ENCODE results near the gene LUZP4. TPM values are rescaled to one million over a fixed set of nuclear protein-coding genes. Genes with fewer than 3 reads are reported as not detected.

Gene LUZP4, protein sequence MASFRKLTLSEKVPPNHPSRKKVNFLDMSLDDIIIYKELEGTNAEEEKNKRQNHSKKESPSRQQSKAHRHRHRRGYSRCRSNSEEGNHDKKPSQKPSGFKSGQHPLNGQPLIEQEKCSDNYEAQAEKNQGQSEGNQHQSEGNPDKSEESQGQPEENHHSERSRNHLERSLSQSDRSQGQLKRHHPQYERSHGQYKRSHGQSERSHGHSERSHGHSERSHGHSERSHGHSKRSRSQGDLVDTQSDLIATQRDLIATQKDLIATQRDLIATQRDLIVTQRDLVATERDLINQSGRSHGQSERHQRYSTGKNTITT
- total RNA-seq (2016; rRNA removed; fragmentation: Illumina TruSeq; extraction: Trizol) (not detected in 2 replicates), polyA plus RNA-seq (2011; rRNA removed) (not detected in 2 replicates), polyA minus RNA-seq (2011; rRNA and poly(A)+ RNA removed; ENCODE audit: low replicate concordance) (not detected in 2 replicates), Bru-seq, nascent RNA (not detected), BruChase-seq, experiment 1, labeled RNA remaining after a 6-hour chase (not detected), BruChase-seq, experiment 2, labeled RNA remaining after a 2-hour chase (not detected)
- total RNA-seq (2016; cell fraction: cytosol; rRNA removed; fragmentation: Illumina TruSeq; extraction: Trizol; ENCODE audit: low read depth), result not detected in 2 replicates
- total RNA-seq (2016; cell fraction: insoluble cytoplasmic fraction; rRNA removed; fragmentation: Illumina TruSeq; extraction: Trizol), result not detected in 2 replicates
- not detected in 2 replicates for total RNA-seq (2016; cell fraction: membrane; rRNA removed; fragmentation: Illumina TruSeq; extraction: Trizol)
- total RNA-seq (2016; cell fraction: nucleus; rRNA removed; fragmentation: Illumina TruSeq; extraction: Trizol), result not detected in 2 replicates
- polyA plus RNA-seq (2011; cell fraction: cytosol; rRNA removed), result not detected in 2 replicates
- polyA plus RNA-seq (2011; cell fraction: nucleus; rRNA removed), result not detected in 2 replicates
- not detected in 2 replicates for polyA plus RNA-seq (2012)
- not detected in 2 replicates for polyA plus RNA-seq (2016; cell fraction: cytosol; fragmentation: Illumina TruSeq; extraction: Trizol; ENCODE audit: low read depth)
- not detected in 2 replicates for polyA plus RNA-seq (2016; cell fraction: insoluble cytoplasmic fraction; fragmentation: Illumina TruSeq; extraction: Trizol; ENCODE audit: low read depth)
- polyA plus RNA-seq (2016; cell fraction: membrane; fragmentation: Illumina TruSeq; extraction: Trizol; ENCODE audit: low read depth), result not detected in 2 replicates
- not detected in 2 replicates for polyA plus RNA-seq (2016; cell fraction: nucleus; fragmentation: Illumina TruSeq; extraction: Trizol; ENCODE audit: insufficient read depth, low read depth)
- not detected in 2 replicates for polyA minus RNA-seq (2011; cell fraction: cytosol; rRNA and poly(A)+ RNA removed)
- not detected in 2 replicates for polyA minus RNA-seq (2011; cell fraction: nucleus; rRNA and poly(A)+ RNA removed)
- long read RNA-seq, experiment 1, result 0 reads
- long read RNA-seq, experiment 2, result 0 reads

DNA sequence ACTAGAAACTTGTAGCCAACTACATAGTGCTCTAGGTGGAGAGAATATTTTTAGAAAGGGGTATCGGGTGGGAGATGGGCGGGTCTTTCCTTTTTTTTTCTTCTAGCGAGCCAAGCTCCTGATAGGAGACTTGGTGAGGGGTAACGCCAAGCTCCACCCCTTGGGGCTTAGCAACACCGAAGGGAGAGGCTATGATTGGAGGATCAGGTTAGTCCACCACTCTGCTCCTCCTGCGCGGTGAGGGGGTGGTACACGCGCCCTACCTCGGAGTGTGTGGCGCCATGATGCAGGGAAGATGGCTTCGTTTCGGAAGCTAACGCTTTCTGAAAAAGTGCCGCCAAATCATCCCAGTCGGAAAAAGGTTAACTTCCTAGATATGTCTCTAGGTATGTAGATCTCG is at the start of gene LUZP4:
TSS of gene LUZP4 (plus strand) at position 251 of the 400 bp plus-strand sequence. CDS start at position 296, 45 bp downstream.
- ChIA-PET POLR2A (no interaction called here), CTCF (ENCODE audit: low intra/inter-chr PET ratio, low total read pairs) (no interaction called here)
- Histone ChIP-seq H2AFZ (ENCODE audit: low read length) (no peak within 1 kb of the TSS), H4K20me1 (ENCODE audit: insufficient read depth, low read length) (no peaks in the 10 kb centered on the region), H3K27ac (ENCODE audit: extremely low read length, insufficient read depth, low read length) (no peak within 1 kb of the TSS), H3K4me2 (ENCODE audit: low read depth, low read length) (no peak within 1 kb of the TSS), H3K4me1 (ENCODE audit: insufficient read depth, low read length) (no peaks in the 10 kb centered on the region), H3K27me3 (ENCODE audit: control insufficient read depth in 1 of 2, insufficient read depth in 2 of 2, low read length in 2 of 2) (no peaks in the 10 kb centered on the region; a peak in 1 of 5 replicates), H3K4me3 (replicated peaks in 1 of 3; ENCODE audit: insufficient read depth in 1 of 3, low read depth in 2 of 3, low read length in 3 of 3) (no peak within 1 kb of the TSS), H3K9me3 (ENCODE audit: low read length) (no peaks in the 10 kb centered on the region), H3K9ac (ENCODE audit: insufficient read depth, low read depth, low read length) (no peak within 1 kb of the TSS), H3K36me3 (replicated peaks in 1 of 2; ENCODE audit: control insufficient read depth in 1 of 2, insufficient read depth in 2 of 2, low read length in 2 of 2) (no peaks in the 10 kb centered on the region), H3K79me2 (ENCODE audit: insufficient read depth, low read length) (no peaks in the 10 kb centered on the region)
- in situ Hi-C loops (cut with HindIII; ENCODE audit: extremely low pct_ligation_motif_present, low pct_unique_long_range_greater_than_20kb), result no loop called here
- WGBS (ENCODE audit: low lambda C conversion rate), result 40% methylated on average over 4 of the region's 17 CpGs
- FAIRE-seq, result no peak
- intact Hi-C loops (cut with micrococcal nuclease; ENCODE audit: unreplicated experiment), result no loop called here
- DNase-seq (ENCODE audit: low spot score), result no peak
- no peak for ATAC-seq
- BruUV-seq (replicated peaks), result no TSS peak
- TF ChIP-seq ZNF282 (IDR thresholded peaks at IDR 0.05; ENCODE audit: partially characterized antibody) (no peak), ZNF30 (CRISPR knock-in tag; IDR thresholded peaks at IDR 0.05) (no peak), ATM (IDR thresholded peaks at IDR 0.05; ENCODE audit: borderline replicate concordance) (no peak), ISX (CRISPR knock-in tag; conservative IDR thresholded peaks at IDR 0.05) (no peak), ZNF644 (CRISPR knock-in tag; IDR thresholded peaks at IDR 0.05; ENCODE audit: low read depth) (no peak), ZNF816 (CRISPR knock-in tag; IDR thresholded peaks at IDR 0.05; ENCODE audit: borderline replicate concordance) (no peak), ZNF549 (CRISPR knock-in tag; IDR thresholded peaks at IDR 0.05) (no peak), ZBTB42 (CRISPR knock-in tag; IDR thresholded peaks at IDR 0.05) (no peak), TEAD3 (CRISPR knock-in tag; optimal IDR thresholded peaks at IDR 0.05; ENCODE audit: borderline replicate concordance) (no peak), ZFY (CRISPR knock-in tag; IDR thresholded peaks at IDR 0.05) (no peak)
- TF ChIP-seq, protein P1, sequence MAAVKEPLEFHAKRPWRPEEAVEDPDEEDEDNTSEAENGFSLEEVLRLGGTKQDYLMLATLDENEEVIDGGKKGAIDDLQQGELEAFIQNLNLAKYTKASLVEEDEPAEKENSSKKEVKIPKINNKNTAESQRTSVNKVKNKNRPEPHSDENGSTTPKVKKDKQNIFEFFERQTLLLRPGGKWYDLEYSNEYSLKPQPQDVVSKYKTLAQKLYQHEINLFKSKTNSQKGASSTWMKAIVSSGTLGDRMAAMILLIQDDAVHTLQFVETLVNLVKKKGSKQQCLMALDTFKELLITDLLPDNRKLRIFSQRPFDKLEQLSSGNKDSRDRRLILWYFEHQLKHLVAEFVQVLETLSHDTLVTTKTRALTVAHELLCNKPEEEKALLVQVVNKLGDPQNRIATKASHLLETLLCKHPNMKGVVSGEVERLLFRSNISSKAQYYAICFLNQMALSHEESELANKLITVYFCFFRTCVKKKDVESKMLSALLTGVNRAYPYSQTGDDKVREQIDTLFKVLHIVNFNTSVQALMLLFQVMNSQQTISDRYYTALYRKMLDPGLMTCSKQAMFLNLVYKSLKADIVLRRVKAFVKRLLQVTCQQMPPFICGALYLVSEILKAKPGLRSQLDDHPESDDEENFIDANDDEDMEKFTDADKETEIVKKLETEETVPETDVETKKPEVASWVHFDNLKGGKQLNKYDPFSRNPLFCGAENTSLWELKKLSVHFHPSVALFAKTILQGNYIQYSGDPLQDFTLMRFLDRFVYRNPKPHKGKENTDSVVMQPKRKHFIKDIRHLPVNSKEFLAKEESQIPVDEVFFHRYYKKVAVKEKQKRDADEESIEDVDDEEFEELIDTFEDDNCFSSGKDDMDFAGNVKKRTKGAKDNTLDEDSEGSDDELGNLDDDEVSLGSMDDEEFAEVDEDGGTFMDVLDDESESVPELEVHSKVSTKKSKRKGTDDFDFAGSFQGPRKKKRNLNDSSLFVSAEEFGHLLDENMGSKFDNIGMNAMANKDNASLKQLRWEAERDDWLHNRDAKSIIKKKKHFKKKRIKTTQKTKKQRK (IDR thresholded peaks at IDR 0.05; ENCODE audit: low read length), result no peak
- TF ChIP-seq, protein P2, sequence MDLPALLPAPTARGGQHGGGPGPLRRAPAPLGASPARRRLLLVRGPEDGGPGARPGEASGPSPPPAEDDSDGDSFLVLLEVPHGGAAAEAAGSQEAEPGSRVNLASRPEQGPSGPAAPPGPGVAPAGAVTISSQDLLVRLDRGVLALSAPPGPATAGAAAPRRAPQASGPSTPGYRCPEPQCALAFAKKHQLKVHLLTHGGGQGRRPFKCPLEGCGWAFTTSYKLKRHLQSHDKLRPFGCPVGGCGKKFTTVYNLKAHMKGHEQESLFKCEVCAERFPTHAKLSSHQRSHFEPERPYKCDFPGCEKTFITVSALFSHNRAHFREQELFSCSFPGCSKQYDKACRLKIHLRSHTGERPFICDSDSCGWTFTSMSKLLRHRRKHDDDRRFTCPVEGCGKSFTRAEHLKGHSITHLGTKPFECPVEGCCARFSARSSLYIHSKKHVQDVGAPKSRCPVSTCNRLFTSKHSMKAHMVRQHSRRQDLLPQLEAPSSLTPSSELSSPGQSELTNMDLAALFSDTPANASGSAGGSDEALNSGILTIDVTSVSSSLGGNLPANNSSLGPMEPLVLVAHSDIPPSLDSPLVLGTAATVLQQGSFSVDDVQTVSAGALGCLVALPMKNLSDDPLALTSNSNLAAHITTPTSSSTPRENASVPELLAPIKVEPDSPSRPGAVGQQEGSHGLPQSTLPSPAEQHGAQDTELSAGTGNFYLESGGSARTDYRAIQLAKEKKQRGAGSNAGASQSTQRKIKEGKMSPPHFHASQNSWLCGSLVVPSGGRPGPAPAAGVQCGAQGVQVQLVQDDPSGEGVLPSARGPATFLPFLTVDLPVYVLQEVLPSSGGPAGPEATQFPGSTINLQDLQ (CRISPR knock-in tag; IDR thresholded peaks at IDR 0.05), result no peak
- TF ChIP-seq, protein P3, sequence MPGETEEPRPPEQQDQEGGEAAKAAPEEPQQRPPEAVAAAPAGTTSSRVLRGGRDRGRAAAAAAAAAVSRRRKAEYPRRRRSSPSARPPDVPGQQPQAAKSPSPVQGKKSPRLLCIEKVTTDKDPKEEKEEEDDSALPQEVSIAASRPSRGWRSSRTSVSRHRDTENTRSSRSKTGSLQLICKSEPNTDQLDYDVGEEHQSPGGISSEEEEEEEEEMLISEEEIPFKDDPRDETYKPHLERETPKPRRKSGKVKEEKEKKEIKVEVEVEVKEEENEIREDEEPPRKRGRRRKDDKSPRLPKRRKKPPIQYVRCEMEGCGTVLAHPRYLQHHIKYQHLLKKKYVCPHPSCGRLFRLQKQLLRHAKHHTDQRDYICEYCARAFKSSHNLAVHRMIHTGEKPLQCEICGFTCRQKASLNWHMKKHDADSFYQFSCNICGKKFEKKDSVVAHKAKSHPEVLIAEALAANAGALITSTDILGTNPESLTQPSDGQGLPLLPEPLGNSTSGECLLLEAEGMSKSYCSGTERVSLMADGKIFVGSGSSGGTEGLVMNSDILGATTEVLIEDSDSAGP (CRISPR knock-in tag; IDR thresholded peaks at IDR 0.05; ENCODE audit: borderline replicate concordance), result no peak
